Stimulated activated CD4-positive, alpha-beta T cell treated with anti-CD3 and anti-CD28 coated beads, Interleukin-12 subunit alpha, Interleukin-12 subunit beta, amount 100 ng/mL, for 24 hours (primary cell): ENCODE results near the gene NAV2.
A peak's percentile ranks its signal among the peaks of the same experiment; 100 is the strongest.
"Not testable (repeated sequence)": the region's sequence is repeated elsewhere in the genome, so short reads cannot be mapped to it uniquely, and the experiment has no call there.

Experiments used
- DNase-seq, 2 experiments: peaks; one replicate each; pipeline ENCODE4 v3.0.0-alpha.2; 2020; ENCODE audit warnings: low read depth in 2 of 2

The NAV2 gene

GRCh38 chr11:19892876-19893275 lies 180.2 kb downstream of the NAV2 start:
- DNase-seq, result no peak

- no peak for DNase-seq
Observed at GRCh38 chr11:19894404-19894803, 181.8 kb downstream of the NAV2 start.

GRCh38 chr11:19895037-19895436 lies 182.4 kb downstream of the NAV2 start:
- DNase-seq, result not testable (repeated sequence)

DNA sequence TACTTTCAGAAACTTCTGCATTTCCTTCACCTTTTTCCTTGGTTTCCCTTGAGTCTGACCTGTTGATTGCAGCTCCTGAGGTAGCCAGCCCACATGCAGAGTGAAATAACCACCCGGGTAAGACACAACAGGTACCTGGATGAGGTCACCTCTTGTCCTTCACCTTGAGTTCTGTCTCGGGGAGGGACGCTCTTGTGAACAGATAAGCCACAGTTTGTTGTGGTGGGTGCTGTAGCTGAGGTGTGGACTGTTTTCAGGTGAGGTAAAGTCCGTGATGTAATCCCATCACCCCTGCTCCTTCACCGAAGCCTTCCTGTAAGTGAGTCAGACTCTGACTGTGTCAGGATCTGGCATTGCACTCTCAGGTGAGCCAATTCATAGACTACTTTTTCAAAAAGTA lies 183.1 kb downstream of the NAV2 start:
- DNase-seq, result no peak

DNA sequence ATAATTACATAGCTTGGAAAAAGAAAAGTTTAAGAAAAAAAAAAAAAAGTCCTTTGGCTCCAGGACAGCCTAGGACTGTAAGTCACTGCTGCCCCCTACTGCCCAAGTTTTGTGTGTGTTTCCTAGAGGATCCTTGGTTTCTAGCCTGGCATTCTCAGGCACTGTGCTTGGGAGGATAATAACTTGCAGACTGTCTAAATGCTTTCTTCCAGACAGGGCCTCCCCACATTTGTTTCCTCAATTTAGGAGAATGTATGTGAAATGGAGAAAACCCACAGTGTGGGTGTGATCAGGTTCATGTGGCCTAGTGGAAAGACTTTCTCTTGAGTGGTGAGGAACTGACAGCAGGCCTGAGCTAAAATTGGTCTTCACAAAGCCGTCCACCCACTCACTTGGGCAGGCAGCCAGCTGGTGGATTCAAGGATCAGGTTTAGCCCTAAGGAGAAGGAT lies 191.0 kb downstream of the NAV2 start:
- peak in 1 of 2 experiments; percentile 54 for DNase-seq

DNA sequence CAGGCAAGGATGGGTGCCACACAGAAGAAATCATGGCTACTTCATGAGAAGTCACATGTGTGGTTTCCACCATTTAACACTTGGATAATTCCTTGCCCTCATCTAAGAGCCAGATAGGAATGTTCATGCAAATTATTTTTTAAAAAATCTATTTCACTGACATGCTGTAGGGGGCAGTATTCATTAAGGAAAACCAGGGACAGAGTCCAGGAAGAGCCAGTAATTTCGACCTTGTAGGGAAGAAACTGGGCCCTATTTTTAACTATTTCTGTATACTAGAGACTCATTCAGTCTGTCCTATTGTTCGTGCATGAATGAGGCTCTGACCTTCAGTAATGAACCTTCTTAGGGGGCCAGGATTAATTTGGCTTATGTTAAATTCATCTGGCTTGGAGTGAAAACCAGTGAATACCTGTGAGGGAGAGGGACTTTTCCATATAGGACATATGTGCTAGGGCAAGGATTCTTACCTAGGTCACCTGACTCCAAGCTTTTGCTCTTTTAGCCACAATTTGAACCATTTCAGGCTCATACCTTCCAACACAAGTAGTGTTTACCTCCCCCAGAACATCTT lies 192.7 kb downstream of the NAV2 start:
- no peak for DNase-seq

DNA sequence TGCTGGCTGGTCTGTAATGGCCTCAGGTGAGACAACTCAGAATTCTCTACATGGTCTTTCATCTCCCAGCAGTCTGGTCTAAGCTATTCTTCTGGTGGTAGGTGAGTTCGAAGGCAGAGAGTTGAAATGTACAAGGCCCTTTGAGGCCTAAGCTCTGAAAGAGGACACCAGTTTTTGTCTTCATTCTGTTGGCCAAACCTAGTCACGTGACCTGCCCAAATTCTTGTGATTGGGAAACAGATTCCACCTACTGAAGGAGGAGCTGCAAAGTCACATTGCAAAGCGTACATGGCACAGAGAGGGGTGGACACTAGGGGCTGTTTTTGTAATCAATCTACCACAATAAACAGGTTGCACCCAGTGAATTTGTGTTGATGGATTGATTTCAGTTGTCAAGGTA lies 193.5 kb downstream of the NAV2 start:
- DNase-seq, result no peak

- no peak for DNase-seq
Observed at GRCh38 chr11:19907008-19907579, 194.5 kb downstream of the NAV2 start.

DNA sequence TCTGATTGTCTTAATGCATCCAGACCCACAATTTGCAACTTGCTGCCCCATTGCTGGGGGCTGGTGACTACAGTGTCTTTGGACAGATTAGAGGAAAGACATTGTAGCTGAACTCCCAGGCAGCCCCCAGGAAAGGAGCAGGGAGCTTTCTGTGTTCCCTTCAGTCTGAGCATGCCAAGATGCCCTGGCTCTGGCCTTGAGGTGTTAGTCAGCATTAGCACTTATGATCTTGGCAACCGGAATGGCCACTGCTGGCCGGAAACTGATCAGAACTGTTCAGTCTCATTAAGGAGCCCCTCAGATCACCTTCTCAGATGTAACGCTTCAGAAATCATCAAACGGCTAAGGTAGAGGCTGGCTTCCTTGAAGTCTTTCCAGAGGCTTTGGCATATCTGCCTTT lies 195.2 kb downstream of the NAV2 start:
- DNase-seq, result no peak

GRCh38 chr11:19910931-19911330 lies 198.3 kb downstream of the NAV2 start:
- DNase-seq, result no peak

- no peak for DNase-seq
Observed at GRCh38 chr11:19912115-19912957, 199.7 kb downstream of the NAV2 start.

- DNase-seq, result no peak
Observed at GRCh38 chr11:19912958-19913892, 200.6 kb downstream of the NAV2 start.

DNA sequence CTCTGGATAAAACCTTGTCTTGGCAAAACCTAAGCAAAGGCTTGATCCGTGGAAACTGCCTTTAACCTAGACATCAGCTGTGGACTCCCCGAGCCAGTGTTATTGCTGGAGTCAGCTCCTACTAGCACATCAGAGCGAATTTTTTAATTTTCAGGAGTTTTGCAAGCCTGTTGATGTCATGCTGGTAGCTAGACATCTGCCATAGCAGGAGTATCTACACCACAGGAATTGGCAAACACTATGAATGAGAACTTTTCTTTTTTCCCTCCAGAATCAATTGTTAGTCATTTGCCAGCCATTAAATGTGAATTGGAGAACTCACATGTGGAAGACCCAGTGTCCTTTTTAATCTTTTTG lies 201.2 kb downstream of the NAV2 start:
- DNase-seq, result no peak

- no peak for DNase-seq
Observed at GRCh38 chr11:19915808-19916207, 203.2 kb downstream of the NAV2 start.

GRCh38 chr11:19917069-19917468 lies 204.4 kb downstream of the NAV2 start:
- no peak for DNase-seq

- DNase-seq, result no peak
Observed at GRCh38 chr11:19918302-19919049, 205.8 kb downstream of the NAV2 start.

DNA sequence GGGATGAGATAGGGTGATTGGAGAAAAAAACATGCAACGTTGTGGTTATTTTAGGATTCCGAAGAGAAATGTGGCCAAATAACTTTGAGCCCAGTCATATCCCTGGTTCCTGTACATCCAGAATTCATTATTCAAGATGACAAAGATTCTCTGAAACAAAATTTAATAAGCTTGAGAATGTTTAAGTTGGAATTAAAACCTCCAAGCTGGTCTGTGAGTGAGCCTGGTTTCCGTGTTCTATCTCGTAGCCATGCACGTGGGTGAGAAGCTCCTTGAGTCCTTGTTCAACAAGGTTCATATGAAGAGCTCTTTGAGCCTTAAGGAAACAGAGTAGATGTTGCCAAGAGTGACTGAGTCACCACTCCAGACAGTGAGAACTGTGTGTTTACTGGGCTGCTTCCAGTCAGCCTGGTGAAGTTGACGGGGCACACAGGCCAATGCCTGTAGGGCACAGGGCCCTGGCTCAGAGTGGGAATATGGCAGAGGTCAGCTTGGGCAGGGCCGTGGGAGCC lies 206.5 kb downstream of the NAV2 start:
- no peak for DNase-seq

DNA sequence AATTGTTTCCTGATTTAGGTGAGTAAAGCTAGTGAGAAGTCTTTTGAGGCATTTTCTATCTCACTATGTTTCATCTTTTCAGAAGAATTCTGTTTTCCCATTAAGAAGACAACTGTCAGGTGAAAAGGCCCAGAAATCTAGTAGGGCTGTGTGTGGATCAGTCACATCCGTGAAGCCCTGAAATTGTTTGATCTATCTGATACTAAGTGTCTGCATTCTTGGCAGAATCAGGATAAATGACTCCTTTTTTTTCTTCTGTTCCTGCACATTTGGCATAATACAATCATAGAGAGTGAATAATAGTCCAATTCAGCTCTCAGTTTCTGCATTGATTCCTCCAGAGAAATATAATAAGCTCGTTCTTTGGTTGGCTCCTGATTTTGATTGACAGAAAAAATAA lies 208.3 kb downstream of the NAV2 start:
- no peak for DNase-seq

- no peak for DNase-seq
Observed at GRCh38 chr11:19921976-19922688, 209.5 kb downstream of the NAV2 start.

- DNase-seq, result no peak
Observed at GRCh38 chr11:19922689-19923035, 210.0 kb downstream of the NAV2 start.

DNA sequence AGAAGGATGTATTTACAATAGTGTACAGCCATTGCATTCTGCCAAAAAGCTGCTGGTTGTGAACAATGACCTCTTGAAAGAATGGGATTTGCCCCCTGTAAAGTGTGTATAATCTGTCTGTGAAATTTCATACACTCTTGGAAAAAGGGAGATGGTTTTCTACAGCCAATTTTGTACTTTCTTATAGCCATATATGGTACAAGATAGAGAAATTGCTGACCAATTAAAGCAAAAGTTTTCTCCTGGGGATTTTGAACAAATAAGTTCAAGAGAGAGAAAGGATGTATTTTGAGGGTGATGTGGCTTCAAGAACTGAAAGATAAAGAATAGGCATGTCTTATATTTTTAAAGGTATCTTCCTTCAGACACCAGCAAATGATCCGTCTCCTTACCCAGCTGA lies 211.0 kb downstream of the NAV2 start:
- DNase-seq, result no peak
